Fibroblast of lung (primary cell): ENCODE measurements around the gene GEMIN5. TPM values are rescaled to one million over a fixed set of nuclear protein-coding genes. Genes with fewer than 3 reads are reported as not detected.
"Not testable (repeated sequence)": the region's sequence is repeated elsewhere in the genome, so short reads cannot be mapped to it uniquely, and the experiment has no call there.

ENCODE experiments used
- DNase-seq, 2 donors: peaks; one replicate each; pipeline versions ENCODE4 v3.0.0 to v3.0.0-alpha.2; 2010; ENCODE audit warnings: low read depth in 2 of 2
- H2AFZ ChIP-seq: 2 replicates; pipeline ENCODE4 v1.5.1; 2012; ENCODE audit warnings: low read length, control low read depth, inconsistent platforms
- H3K27ac ChIP-seq: 2 replicates; pipeline ENCODE4 v1.5.1; 2011; ENCODE audit warnings: low read length, control low read depth; ENCODE audit not compliant: insufficient read depth
- H3K27me3 ChIP-seq: 2 replicates; pipeline ENCODE4 v1.5.1; 2011; ENCODE audit warnings: mild to moderate bottlenecking, low read length; ENCODE audit not compliant: control insufficient read depth, insufficient read depth
- H3K36me3 ChIP-seq: 2 replicates; pipeline ENCODE4 v1.5.1; 2011; ENCODE audit warnings: low read length; ENCODE audit not compliant: control insufficient read depth, insufficient read depth
- H3K4me1 ChIP-seq: 2 replicates; pipeline ENCODE4 v1.5.1; 2011; ENCODE audit warnings: low read length; ENCODE audit not compliant: control insufficient read depth, insufficient read depth; ENCODE audit errors: extremely low read depth
- H3K4me2 ChIP-seq: 2 replicates; pipeline ENCODE4 v1.5.1; 2011; ENCODE audit warnings: low read length, control low read depth; ENCODE audit not compliant: insufficient read depth; ENCODE audit errors: extremely low read depth
- H3K4me3 ChIP-seq, 4 experiments: fragments of 200-600 bp in 1 of 4; sonication (generic) in 1 of 4; replicated peaks in 1 of 4; 2 replicates each; pipeline ENCODE4 v1.5.1; 2011 to 2016; ENCODE audit warnings: low read length in 4 of 4, low read depth in 3 of 4, mild to moderate bottlenecking in 3 of 4, control low read depth in 2 of 4, inconsistent platforms in 1 of 4, mixed read lengths in 1 of 4; ENCODE audit not compliant: insufficient read depth in 1 of 4; ENCODE audit errors: control extremely low read depth in 1 of 4
- H3K79me2 ChIP-seq: 2 replicates; pipeline ENCODE4 v1.5.1; 2012; ENCODE audit warnings: mild to moderate bottlenecking, low read length, inconsistent platforms; ENCODE audit not compliant: control insufficient read depth, insufficient read depth
- H3K9ac ChIP-seq: 2 replicates; pipeline ENCODE4 v1.5.1; 2011; ENCODE audit warnings: mild to moderate bottlenecking, low read length, control low read depth; ENCODE audit not compliant: insufficient read depth
- H3K9me3 ChIP-seq: 2 replicates; pipeline ENCODE4 v1.5.1; 2012; ENCODE audit warnings: low read depth, low read length; ENCODE audit not compliant: control insufficient read depth, insufficient read depth
- H4K20me1 ChIP-seq: 2 replicates; pipeline ENCODE4 v1.5.1; 2011; ENCODE audit warnings: low read length; ENCODE audit not compliant: control insufficient read depth, insufficient read depth; ENCODE audit errors: extremely low read depth
- CTCF ChIP-seq, 2 donors: IDR thresholded peaks in 1 of 2; conservative IDR thresholded peaks in 1 of 2; 1 replicate in 1 of 2; 2 replicates in 1 of 2; pipeline ENCODE4 v1.5.1; 2011 to 2012; ENCODE audit warnings: low read length in 2 of 2, control low read depth in 1 of 2, inconsistent platforms in 1 of 2, low read depth in 1 of 2, mild to moderate bottlenecking in 1 of 2
- EZH2 ChIP-seq: IDR thresholded peaks from 2 replicates; pipeline ENCODE4 v1.5.1; 2012; ENCODE audit warnings: low read length, control low read depth, mild to moderate bottlenecking; ENCODE audit errors: missing control alignments
- polyA minus RNA-seq: library from RNA; depleted of rRNA, polyadenylated mRNA; stranded (reverse); fragments of >200 nt; gene quantifications from 2 replicates; pipeline ENCODE4 v1.2.3, GENCODE V29; 2011; ENCODE audit warnings: low replicate concordance
- polyA plus RNA-seq, 2 donors: library from polyadenylated mRNA; depleted of rRNA in 1 of 2; stranded (reverse) in 1 of 2; unstranded in 1 of 2; fragments of >200 nt; gene quantifications; 2 replicates each; pipeline ENCODE4 v1.2.1, GENCODE V29; 2011 to 2012; ENCODE audit warnings: missing spikeins in 1 of 2
- total RNA-seq: library from RNA; depleted of rRNA; stranded (reverse); fragments of >200 nt; gene quantifications from 2 replicates; pipeline ENCODE4 v1.2.1, GENCODE V29; 2014

The GEMIN5 gene
- 12.1 and 13.1 TPM in 2 replicates for total RNA-seq
- 7.7 and 11.2 TPM in 2 replicates for polyA plus RNA-seq
- 6.9 and 10.5 TPM in 2 replicates for polyA plus RNA-seq (2012)
- 6.7 and 34.3 TPM in 2 replicates for polyA minus RNA-seq

- Histone ChIP-seq H3K4me2 (peak within 1 kb of the TSS; percentile 95), H3K4me3 (peak within 1 kb of the TSS; percentile 62 to 93 (median 82)), H3K27ac (peak within 1 kb of the TSS; percentile 11), H2AFZ (peak within 1 kb of the TSS; percentile 94), H3K4me1 (peaks cover 9% of the 10 kb centered on the region), H3K27me3 (no peaks in the 10 kb centered on the region), H3K9me3 (no peaks in the 10 kb centered on the region), H3K36me3 (no peaks in the 10 kb centered on the region), H3K79me2 (peaks cover 33% of the 10 kb centered on the region), H4K20me1 (no peaks in the 10 kb centered on the region), H3K9ac (peak within 1 kb of the TSS; percentile 63)
- peak; percentile 82 for DNase-seq
- TF ChIP-seq EZH2 (no peak), CTCF (conservative IDR thresholded peaks at IDR 0.05 in 1 of 2, IDR thresholded peaks at IDR 0.05 in 1 of 2; ENCODE audit: low read depth in 1 of 2, low read length in 2 of 2) (no peak)
Measured at GRCh38 chr5:154937718-154938466, at the start of gene GEMIN5. TSS of gene GEMIN5 (minus strand) at chr5:154938211. CDS start at chr5:154938133, 78 bp downstream.

GRCh38 chr5:154986151-154986550 is 48.1 kb upstream of the GEMIN5 start:
- H4K20me1 ChIP-seq, result no peaks in the 10 kb centered on the region
- H3K79me2 ChIP-seq, result no peaks in the 10 kb centered on the region
- H2AFZ ChIP-seq, result no peak overlapping the region
- DNase-seq, result peak in 1 of 2 donors; percentile 50
- no peak for TF ChIP-seq EZH2
- no peak for TF ChIP-seq CTCF (conservative IDR thresholded peaks at IDR 0.05 in 1 of 2, IDR thresholded peaks at IDR 0.05 in 1 of 2; ENCODE audit: low read depth in 1 of 2, low read length in 2 of 2)
- no peaks in the 10 kb centered on the region for H3K27me3 ChIP-seq
- H3K4me3 ChIP-seq, result no peak overlapping the region
- no peaks in the 10 kb centered on the region for H3K36me3 ChIP-seq
- no peaks in the 10 kb centered on the region for H3K4me1 ChIP-seq
- no peak overlapping the region for H3K9ac ChIP-seq
- H3K9me3 ChIP-seq, result no peaks in the 10 kb centered on the region
- H3K27ac ChIP-seq, result no peak overlapping the region
- H3K4me2 ChIP-seq, result no peak overlapping the region

GRCh38 chr5:154984946-154985516 is 47.0 kb upstream of the GEMIN5 start:
- Histone ChIP-seq H3K27ac (no peak overlapping the region), H4K20me1 (no peaks in the 10 kb centered on the region), H2AFZ (no peak overlapping the region), H3K4me2 (no peak overlapping the region), H3K4me3 (no peak overlapping the region), H3K9me3 (no peaks in the 10 kb centered on the region), H3K79me2 (no peaks in the 10 kb centered on the region), H3K4me1 (no peaks in the 10 kb centered on the region), H3K9ac (no peak overlapping the region), H3K36me3 (no peaks in the 10 kb centered on the region), H3K27me3 (no peaks in the 10 kb centered on the region)
- no peak for DNase-seq
- no peak for TF ChIP-seq CTCF (conservative IDR thresholded peaks at IDR 0.05 in 1 of 2, IDR thresholded peaks at IDR 0.05 in 1 of 2; ENCODE audit: low read depth in 1 of 2, low read length in 2 of 2)
- TF ChIP-seq EZH2, result no peak

- H3K9ac ChIP-seq, H3K9me3 ChIP-seq, H3K36me3 ChIP-seq, H3K4me2 ChIP-seq, H2AFZ ChIP-seq, H3K27me3 ChIP-seq, H3K4me1 ChIP-seq, H4K20me1 ChIP-seq, DNase-seq, H3K79me2 ChIP-seq, H3K4me3 ChIP-seq, H3K27ac ChIP-seq: not testable (repeated sequence)
Measured at GRCh38 chr5:154978294-154978693, 40.3 kb upstream of the GEMIN5 start.
